HG03159 (cell line): ENCODE results near the gene CPEB2.

Source experiments
- ATAC-seq: cut with Tn5 transposase; IDR thresholded peaks from one replicate; pipeline ENCODE4 v1.9.1; 2021; ENCODE audit warnings: mild to moderate bottlenecking, moderate library complexity; ENCODE audit not compliant: unreplicated experiment

CPEB2 gene

DNA sequence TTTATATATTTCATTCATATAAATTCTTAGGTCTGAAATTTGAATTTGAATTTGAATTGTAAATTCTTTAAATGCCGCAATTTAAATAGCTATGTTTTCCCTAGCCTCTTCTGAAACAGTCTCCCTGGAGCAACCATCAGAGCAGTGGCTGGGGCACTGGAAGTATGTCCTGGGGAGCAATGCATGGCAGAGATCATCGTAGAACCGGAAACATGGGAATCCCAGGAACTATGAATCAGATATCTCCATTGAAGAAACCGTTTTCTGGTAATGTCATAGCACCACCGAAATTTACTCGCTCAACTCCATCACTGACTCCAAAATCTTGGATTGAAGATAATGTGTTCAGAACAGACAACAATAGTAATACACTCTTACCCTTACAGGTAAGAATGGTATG, 4.9 kb downstream of the CPEB2 start:
- no peak for ATAC-seq

DNA sequence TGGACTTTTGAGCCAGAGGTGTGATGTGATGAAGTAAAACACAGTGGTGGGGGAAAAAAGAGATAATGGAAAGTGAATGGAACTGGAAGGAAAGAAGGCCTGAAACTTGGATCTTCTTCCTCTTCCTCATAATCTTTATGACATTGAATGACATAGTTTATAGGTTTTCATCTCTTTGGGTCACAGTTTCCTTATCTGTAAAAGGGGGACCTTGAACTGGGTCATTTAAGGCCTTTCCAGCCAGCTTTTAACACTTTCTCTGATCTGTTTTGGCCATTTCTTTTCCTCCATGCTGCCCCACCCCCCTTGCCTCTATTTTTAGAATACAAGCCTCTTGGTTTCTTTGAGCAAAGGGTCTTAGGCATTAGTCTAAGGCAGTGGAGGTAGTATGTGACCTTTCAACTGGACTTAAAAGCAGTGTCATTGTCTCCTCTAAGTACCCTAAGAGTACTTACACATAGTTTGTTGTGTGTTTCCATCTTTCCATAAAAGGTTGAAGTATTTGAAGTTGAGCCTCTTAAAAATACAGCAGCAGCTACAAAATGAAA, 7.8 kb downstream of the CPEB2 start:
- no peak for ATAC-seq

DNA sequence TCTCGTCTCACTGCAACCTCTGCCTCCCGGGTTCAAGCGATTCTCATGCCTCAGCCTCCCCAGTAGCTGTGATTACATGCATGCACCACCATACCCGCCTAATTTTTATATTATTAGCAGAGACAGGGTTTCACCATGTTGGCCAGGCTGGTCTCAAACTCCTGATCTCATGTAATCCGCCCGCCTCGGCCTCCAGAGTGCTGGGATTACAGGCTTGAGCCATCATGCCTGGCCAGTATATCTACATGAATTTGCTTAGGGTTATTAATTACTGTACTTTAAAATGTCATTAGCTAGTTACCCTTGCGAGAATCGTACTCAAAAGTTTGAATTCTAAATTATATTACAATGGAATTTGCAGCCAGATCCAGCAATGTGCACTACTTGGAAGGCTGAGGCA, 8.9 kb downstream of the CPEB2 start:
- no peak for ATAC-seq

DNA sequence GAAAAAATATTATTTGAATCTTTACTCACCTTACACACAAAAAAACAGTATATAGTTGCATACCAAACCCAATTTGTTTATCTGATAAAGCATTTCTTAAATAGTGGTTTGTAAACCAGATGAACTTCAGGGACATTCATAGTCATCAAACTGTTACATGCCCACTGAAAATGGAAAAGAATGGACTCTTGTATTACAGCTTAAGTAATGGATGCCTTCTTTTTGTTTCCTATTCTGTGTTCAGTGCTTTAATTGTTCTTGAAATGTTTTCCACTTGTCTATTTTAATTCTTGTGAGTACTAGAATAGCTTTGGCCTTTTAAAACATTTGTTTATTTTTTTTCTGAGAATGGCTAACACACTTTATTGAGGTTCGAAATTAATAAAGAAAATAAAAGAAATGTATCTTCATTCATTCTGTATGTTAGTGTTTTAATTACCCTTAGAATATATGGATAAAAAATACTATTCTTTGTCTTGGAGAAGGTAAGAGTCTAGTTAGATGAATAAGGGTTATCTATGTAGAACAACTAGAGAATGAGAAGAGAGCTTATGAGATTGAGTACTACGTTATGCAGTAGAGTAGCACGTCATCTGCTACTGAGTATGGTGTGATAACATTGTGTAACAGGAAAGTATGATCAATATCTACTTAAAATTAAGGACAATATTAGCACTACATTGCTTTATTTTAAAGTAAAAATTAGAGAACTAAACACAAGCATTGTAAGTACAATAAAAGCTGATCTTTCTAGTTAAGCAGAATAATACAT, 9.9 kb downstream of the CPEB2 start:
- ATAC-seq, result no peak

DNA sequence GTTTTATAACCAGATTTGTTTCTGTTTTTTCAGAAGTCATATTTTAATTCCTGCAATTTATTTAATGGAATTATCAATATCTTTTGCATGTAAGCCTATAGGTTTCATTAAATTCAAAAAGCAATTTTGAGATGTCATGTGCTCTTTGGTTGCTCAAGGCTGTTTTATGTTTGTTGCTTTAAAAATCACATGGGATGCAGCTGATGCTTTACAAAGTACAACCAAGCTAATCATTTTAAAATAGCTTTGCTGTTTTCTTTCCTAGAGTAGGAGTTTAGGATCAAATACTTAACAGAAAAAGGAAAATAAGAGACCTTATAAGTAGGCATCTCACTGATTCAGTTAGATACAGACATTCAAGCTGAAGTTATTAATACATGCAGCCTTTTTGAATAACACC, 11.3 kb downstream of the CPEB2 start:
- no peak for ATAC-seq

DNA sequence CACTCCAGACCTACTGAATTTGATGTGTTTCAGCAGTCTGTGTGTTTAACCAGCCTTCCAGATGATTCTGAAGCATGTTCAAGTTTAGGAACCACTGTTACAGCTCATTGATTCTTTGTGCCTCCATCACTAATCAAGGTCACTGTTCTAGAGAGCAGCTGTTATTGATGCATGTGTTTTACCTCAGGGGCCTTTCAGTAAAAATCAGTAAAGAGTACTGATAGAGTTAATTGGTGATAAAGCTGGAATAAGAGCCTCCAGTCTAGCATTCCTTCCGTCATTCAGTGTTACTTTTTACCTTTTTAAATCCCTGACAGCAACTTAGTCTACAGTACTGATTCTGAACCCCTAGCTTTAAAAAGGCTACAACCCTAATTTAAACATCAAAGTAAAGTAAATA, 12.9 kb downstream of the CPEB2 start:
- ATAC-seq, result no peak

DNA sequence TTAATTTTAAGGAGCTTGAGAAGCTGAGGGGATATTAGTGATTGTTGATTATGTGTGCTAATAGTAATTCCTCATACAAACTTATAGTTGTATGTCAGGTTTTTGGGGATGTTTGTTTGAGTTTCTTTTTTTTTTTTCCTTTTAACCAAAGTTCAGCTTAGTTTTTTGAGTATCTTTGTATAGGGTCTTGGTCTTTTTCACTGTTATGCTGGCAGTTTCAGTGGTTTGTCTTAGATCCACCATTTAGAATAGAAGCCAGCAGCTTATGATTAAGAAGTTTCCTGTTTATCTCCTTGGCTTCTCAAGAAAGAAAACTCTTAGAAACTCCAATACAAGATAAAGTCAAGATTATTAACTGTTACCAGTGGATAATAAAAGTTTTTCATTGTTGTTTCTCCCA, 16.1 kb downstream of the CPEB2 start:
- ATAC-seq, result no peak

DNA sequence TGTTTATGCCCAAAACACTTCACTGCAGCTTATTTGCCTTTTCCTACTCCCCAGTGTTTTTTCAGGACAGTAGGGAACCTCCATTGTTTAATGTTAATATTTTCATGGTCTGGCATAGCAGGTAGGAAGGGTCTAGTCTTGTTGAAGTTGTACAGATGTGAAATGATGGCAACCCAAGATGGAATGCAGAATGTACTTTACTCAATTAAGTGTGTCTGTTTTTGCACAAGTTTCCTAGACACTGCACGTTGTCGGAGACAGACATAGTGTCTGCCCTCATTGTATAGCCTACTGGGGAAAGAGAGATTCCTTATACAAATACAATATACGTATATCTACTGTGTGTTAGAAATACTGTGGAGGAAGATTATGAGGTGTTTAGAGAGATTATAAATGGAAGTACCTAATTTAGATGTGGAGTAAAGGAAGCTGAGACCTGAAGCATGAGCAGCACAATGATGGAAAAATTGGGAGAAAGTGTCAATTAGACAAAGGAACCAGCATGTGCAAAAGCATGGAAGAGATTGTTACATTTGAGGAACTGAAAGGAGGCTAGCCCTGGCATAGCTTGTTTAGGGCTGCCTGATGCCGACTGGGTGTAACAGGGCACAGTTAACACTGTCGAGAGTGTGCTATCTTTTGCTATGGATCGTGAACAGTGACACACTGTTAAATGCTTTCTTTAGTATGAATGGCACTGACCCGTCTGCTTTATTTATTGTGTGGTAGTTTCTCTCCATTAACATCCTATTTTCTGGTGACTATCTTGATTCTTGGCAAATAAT, 18.4 kb downstream of the CPEB2 start:
- ATAC-seq, result no peak

DNA sequence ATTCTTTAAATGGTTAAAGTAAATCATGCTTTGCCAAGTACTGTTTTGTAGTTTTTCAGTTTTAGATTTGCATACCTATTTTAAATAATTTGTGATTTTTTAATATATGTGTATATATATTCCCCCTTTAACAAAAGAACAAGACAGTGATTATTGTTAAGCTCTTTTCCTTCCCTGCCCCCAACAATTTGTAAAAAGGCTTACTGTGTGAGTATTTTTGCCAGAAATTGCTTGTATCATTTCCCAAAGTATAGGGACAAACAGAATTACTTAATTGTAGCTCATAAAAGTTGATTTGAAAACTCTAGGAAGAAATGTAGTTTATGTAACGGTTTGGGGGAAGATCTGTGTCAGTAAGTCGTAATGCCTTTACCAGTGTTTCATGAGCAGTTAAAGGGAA, 19.0 kb downstream of the CPEB2 start:
- ATAC-seq, result no peak

DNA sequence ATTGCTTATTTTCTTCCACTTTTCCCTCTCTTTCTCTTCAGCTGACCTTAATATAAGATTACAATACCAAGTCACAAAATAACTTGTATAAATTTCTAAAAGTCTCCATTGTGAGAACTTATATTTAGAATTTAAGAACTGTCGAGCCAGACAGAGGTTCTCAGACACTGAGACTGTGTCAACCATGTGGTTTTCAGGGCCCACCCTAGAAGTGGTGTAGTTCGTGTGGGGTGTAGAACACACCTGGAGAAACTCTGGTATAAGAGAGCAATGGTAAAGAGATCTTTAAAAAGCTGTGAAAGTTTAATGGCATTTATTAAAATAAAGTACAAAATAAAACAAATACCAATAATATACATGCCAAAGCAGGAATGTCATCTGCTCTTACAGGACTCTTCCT, 19.7 kb downstream of the CPEB2 start:
- no peak for ATAC-seq

DNA sequence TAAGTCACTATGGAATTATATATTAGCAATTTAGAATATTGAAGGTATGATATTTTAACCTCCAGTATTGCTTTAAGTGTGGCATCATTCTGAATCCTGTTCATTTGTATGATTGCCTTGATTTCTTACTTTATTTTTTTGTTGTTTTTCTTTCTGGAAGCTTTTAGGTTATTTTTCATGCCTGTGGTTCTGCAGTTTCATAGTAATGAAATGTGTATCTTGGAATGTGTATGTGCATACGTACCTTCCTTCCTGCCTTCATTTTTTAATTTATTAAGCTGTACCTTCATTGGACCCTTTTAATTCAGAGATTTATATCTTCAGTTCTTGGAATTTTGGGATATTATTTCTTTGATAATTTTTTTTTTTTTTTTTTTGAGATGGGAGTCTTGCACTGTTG, 22.1 kb downstream of the CPEB2 start:
- no peak for ATAC-seq

DNA sequence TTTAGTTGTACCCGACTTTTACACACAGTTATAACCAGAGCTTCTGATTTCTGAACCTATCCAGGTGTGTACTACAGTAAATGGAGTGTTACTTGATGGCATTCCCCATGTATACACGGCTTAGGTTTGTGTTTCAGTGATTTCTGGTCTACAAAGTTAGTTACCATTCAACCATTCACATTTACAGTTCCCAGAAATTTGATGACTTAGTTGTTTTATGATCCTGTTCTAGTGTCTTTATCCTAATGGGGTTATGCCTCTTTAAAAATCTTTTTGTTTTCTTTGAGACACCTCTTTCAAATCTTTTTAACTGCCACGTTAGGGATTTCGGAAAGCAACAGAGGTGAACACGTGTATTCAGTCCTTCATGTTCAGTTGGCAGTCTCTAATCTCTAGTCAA, 23.4 kb downstream of the CPEB2 start:
- no peak for ATAC-seq

DNA sequence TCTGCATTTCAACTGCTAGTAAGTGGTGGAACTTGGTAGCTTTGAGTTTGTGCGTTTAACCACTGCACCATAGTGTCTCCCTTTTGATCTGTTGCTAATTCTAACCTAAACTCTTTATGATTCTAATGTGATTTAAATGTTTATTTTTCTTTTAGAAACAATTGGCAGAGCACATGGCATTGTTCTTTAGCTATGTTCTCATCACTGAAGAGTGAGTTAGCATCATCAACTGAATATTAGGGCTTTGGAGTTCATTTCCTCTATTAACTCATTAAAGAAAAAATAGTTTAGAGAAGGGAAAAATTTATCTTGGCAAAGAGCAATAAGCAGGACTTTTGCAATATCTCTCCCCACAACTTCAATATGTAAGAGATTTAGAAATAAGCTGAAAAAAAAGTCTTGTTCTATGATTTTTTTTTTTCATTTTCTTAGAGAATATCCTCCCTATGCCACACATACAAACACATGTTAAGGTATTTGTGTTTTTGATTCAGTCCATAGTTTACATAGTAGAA, 25.7 kb downstream of the CPEB2 start:
- ATAC-seq, result no peak

DNA sequence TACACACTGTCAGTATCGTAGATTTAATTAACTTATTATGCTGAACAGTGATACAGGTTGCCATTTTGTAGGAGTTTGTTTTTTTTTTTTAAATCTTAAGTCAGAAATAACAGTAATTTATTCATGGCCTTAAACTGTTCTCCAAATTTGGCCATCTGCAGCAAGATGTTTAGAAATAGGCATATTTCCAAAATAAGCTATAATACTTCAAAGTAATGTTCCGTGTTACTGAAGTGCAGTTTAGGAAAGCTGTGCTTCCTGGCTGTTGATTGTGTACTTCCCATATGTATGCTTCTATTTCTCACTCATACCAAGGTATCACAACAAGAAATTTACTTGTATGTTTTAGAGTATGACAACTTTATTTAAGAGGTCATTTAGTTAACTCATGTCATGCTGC, 28.9 kb downstream of the CPEB2 start:
- ATAC-seq, result no peak

DNA sequence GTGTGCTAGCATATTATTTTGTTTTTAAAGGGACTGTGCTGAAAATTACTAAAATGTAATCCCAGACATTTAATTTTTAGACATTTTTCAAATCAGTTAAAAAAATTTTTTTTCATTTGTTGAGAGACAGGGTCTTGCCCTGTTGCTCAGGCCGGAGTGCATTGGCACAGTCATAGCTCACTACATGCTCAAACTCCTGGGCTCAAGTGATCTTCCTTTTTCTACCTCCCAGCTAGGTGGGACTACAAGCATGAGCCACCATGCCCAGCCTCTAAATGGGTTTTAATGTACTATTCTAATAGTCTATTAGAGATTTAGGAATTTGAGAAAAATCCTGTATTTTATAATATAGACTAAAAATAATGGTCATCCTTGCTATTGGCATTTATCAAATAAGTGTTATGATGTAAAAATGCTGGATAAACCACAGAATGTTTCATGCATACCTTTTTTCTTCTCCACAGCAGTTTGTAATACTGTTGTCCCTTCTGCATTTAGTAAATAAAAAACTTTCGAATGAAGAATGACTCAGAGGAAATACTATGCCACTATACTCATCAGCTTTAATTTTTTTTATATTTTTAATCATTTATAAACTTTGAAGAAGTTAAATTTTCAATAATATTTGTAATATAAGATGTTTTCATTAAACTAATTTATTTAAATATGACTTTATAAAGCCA, 29.9 kb downstream of the CPEB2 start:
- no peak for ATAC-seq

DNA sequence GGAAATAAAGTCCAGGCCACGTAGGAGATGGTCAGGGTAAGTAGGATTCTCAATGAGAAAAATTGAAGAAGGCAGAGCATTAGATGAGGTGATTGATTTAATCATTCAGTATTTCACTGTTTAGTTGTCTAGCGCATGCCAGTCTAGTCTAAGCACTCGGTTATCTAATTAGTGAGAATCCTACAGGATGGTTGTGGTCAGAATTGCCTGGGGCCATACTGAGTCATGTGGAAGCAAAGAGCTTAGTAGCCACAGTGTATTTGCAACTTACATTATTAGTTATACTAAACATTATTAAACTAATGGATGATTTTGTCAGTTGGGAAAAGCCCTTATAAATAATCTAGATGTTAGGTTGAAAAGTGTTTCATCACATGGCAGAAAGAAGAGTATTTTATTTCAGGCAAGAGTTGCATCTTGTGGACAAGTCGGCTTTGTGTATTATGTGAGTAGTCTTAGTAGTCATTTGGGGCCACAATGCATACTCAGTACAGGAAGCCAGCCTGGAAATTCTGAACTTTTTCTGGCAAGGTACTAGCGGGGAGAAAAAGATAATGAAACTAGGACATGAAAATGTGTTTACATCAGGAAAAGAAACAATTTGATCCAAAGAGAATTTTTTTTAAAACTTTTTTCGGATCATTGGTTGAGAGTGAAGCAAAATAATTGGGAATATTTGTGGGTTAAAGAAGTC, 31.9 kb downstream of the CPEB2 start:
- no peak for ATAC-seq

DNA sequence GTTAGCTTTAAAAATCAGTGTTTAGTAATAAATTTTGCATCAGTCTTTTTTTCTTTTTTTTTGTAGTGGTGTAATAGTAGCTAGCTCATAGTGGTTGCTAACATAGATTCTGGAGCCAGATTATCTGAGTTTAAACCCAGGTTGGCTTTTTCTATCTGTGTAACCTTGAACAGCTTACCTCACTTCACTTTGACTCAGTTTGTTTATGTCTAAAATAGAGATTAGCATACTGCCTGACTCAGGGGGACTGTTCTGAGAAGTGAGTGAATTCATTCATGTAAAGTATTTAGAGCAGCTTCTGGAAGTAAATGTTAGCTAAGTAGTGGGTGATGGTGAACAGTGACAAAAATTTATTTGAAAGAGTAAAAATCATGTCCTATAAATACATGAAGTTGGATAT, 32.9 kb downstream of the CPEB2 start:
- no peak for ATAC-seq

DNA sequence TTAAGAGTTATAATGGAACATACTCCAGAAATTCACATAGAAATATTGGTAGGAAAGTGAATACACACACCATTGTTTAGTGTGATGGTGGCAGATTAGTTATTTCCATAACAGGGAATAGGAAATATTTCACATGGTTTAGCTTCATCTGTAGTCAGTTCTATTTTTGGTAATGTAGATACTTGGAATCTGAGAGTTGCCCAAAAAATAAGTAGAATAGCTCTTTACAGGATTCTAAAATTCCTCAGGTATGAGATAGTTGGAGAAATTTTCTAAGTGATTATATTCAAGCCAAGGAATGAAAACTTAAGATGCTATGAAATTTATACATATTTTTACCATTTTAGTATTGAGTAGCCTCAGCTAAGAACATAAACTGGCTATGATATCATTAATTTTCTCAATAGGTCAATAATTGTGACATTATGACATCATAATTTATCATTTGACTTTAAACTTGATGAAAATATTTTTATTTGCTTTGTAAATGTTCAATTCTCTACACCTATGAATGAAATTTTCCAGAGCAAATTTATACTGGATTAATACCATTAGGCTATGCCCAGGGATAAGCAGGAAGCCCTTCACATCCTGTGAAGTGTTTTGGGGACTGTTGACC, 35.8 kb downstream of the CPEB2 start:
- ATAC-seq, result no peak

DNA sequence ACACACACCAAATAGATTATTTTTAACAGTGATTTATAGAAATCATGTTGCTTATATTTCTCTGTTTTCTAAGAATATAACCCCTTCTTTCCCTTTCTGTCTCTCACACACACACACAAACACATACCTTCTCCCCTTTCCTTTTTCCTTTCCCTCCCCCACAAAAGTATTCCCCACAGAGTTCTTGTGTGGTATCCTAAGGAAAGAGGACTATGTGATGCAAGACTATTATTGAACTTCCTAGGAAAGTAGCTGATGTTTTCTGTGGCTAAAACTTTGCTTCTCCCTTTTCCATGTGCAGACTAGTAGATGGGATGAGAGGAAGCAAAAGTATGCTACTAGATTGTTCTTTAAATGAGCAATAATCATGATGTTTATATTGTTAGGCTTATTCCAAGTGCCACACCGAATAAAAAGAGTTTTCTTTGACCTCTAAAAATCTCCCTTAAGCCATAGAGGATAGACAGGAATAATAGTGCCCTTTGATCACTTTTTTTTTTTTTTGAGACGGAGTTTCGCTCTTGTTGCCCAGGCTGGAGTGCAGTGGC, 38.7 kb downstream of the CPEB2 start:
- no peak for ATAC-seq

DNA sequence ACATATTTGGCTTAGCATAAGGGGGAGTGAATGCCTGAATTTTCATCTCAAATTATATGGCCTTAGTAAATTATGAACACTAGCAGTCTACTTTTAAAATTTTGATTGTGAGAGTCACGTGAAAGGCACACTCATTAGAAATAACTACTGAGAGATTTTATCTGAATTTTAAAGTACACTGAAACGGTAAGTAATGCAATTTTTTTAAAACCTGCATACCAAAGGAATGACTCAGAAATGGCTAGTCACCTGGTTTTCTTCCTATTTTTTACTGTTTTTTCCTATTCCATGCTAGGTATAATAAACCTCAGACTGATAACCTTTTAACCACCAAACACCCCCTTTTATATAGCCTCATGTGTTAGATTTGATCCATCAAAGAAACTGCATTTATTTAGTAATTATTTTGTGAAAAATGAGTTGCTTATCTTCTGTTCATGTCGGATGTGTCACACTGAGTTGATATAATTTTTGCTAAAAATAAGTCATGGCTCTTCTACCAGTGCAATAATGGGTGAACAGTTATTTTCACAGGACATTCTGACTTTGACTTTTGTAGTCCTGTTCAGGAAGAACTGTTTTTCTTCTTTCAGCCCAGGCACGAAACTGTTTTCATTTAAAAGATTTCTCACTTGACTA, 40.4 kb downstream of the CPEB2 start:
- ATAC-seq, result no peak
